T-cell (primary cell): ENCODE results near the gene BHMT2. TPM values are rescaled to one million over a fixed set of nuclear protein-coding genes. Genes with fewer than 3 reads are reported as not detected.

Source experiments
- ATAC-seq, 4 experiments: fragments of 200-7000 bp in 3 of 4; fragments of 150-1000 bp in 1 of 4; cut with Tn5 transposase; replicated peaks in 1 of 4; 1 replicate in 3 of 4; 2 replicates in 1 of 4; pipeline ENCODE4 v1.10.0; 2021; ENCODE audit warnings: moderate library complexity in 3 of 4, mild to moderate bottlenecking in 2 of 4, moderate number of reproducible peaks in 1 of 4
- CTCF ChIA-PET, 2 donors: fragments of 300-600 bp; sonication (Branson Sonifier 250); formaldehyde crosslinking; loops; one replicate each; lab custom pipeline; 2022; ENCODE audit warnings: antibody characterized with exemption in 2 of 2; lab: Charles Lee
- POLR2A ChIA-PET, 2 donors: fragments of 300-600 bp; sonication (Branson Sonifier 250); formaldehyde crosslinking; loops; one replicate each; lab custom pipeline; 2022; ENCODE audit warnings: antibody characterized with exemption in 2 of 2; lab: Charles Lee
- DNase-seq, 35 experiments: peaks; one replicate each; pipeline versions ENCODE4 v3.0.0 to v3.0.0-alpha.2; 2013 to 2023
- H3K27ac ChIP-seq: one replicate; pipeline ENCODE4 v1.5.1; 2013; ENCODE audit warnings: low read length
- H3K27me3 ChIP-seq, 2 experiments: replicated peaks in 1 of 2; 1 replicate in 1 of 2; 2 replicates in 1 of 2; pipeline versions ENCODE4 v1.6.1 to v1.7.0; 2013; ENCODE audit warnings: low read length in 1 of 2, mixed read lengths in 1 of 2; ENCODE audit not compliant: control insufficient read depth in 2 of 2, insufficient read depth in 2 of 2; ENCODE audit errors: extremely low read depth in 1 of 2
- H3K36me3 ChIP-seq, 2 donors: 1 replicate in 1 of 2; 2 replicates in 1 of 2; pipeline versions ENCODE4 v1.6.1 to v1.7.0; 2013; ENCODE audit warnings: low read length in 1 of 2; ENCODE audit not compliant: control insufficient read depth in 2 of 2, insufficient read depth in 1 of 2; ENCODE audit errors: extremely low read depth in 1 of 2
- H3K4me1 ChIP-seq, 2 experiments: 1 replicate in 1 of 2; 2 replicates in 1 of 2; pipeline versions ENCODE4 v1.6.1 to v1.7.0; 2013; ENCODE audit warnings: low read length in 2 of 2, mixed read lengths in 1 of 2; ENCODE audit not compliant: insufficient read depth in 2 of 2, control insufficient read depth in 1 of 2; ENCODE audit errors: extremely low read depth in 1 of 2
- H3K4me3 ChIP-seq, 2 donors: 1 replicate in 1 of 2; 2 replicates in 1 of 2; pipeline versions ENCODE4 v1.5.1 to v1.7.0; 2013; ENCODE audit warnings: mild to moderate bottlenecking in 2 of 2, low read length in 1 of 2, moderate library complexity in 1 of 2; ENCODE audit not compliant: control insufficient read depth in 1 of 2; ENCODE audit errors: extremely low read depth in 1 of 2
- H3K9me3 ChIP-seq: 2 replicates; pipeline ENCODE4 v1.7.0; 2013
- H3K27ac Mint-ChIP-seq, 2 donors: one replicate each; pipeline ENCODE4 v1.8.0; 2020 to 2021; ENCODE audit warnings: mild to moderate bottlenecking in 2 of 2, mixed read lengths in 2 of 2
- H3K27me3 Mint-ChIP-seq, 2 donors: one replicate each; pipeline ENCODE4 v1.8.0; 2021 to 2022; ENCODE audit warnings: mixed read lengths in 2 of 2
- H3K36me3 Mint-ChIP-seq: one replicate; pipeline ENCODE4 v1.8.0; 2021; ENCODE audit warnings: mixed read lengths
- H3K4me1 Mint-ChIP-seq, 3 donors: one replicate each; pipeline ENCODE4 v1.8.0; 2020 to 2022; ENCODE audit warnings: mixed read lengths in 3 of 3, mild to moderate bottlenecking in 1 of 3
- H3K4me3 Mint-ChIP-seq, 3 donors: one replicate each; pipeline ENCODE4 v1.8.0; 2020 to 2022; ENCODE audit warnings: mild to moderate bottlenecking in 3 of 3, mixed read lengths in 3 of 3, moderate library complexity in 3 of 3
- H3K9me3 Mint-ChIP-seq, 3 donors: one replicate each; pipeline ENCODE4 v1.8.0; 2020 to 2022; ENCODE audit warnings: mixed read lengths in 3 of 3
- WGBS: methylation state at CpG from one replicate; pipeline ENCODE4 v1.1.5; 2013; ENCODE audit warnings: missing lambda C conversion rate; ENCODE audit not compliant: insufficient coverage; 5-methylcytosine and 5-hydroxymethylcytosine counted together
- total RNA-seq, 35 experiments: library from RNA in 6 of 35; stranded (reverse) in 6 of 35; fragments of 120-200 nt in 1 of 35; gene quantifications; one replicate each; pipeline versions ENCODE4 v1.2.1 to v1.2.4 and lab custom pipeline; 2013 to 2026

Gene BHMT2
- total RNA-seq, 5 donors from 2014 or later (not counting 1 experiment from before 2014, with no cell fraction given): 0.19 to 0.38 TPM; not detected in 3

- peaks cover 0 to 3% of the 10 kb centered on the region in 2 experiments for H3K27me3 ChIP-seq
- 100% methylated on average over 1 of the region's 3 CpGs for WGBS
- H3K9me3 ChIP-seq: no peaks in the 10 kb centered on the region
- POLR2A ChIA-PET: no interaction called here
- DNase-seq (no peak), ATAC-seq (no peak)
- no peak overlapping the region for H3K4me3 Mint-ChIP-seq
- peaks cover 0 to 3% of the 10 kb centered on the region in 2 donors for H3K27me3 Mint-ChIP-seq
- CTCF ChIA-PET: interaction anchor here (1.4 to 1.5 kb wide), 2 partner anchors 10 kb away, joined by 5 to 7 read pairs; no protein-coding TSS in a partner anchor
- H3K4me3 ChIP-seq: no peak overlapping the region
- no peaks in the 10 kb centered on the region for H3K4me1 ChIP-seq
- H3K9me3 Mint-ChIP-seq: no peaks in the 10 kb centered on the region
- no peak overlapping the region for H3K27ac Mint-ChIP-seq
- H3K36me3 Mint-ChIP-seq: no peaks in the 10 kb centered on the region
- no peaks in the 10 kb centered on the region for H3K36me3 ChIP-seq
- no peaks in the 10 kb centered on the region for H3K4me1 Mint-ChIP-seq
- H3K27ac ChIP-seq: no peak overlapping the region
Observed at GRCh38 chr5:79035237-79035636, 34.3 kb upstream of the BHMT2 start.

- H3K4me3 Mint-ChIP-seq: no peak overlapping the region
- DNase-seq (no peak), ATAC-seq (no peak)
- Histone ChIP-seq H3K4me3 (no peak overlapping the region), H3K27me3 (peaks cover 0 to 3% of the 10 kb centered on the region in 2 experiments), H3K36me3 (no peaks in the 10 kb centered on the region), H3K9me3 (no peaks in the 10 kb centered on the region), H3K4me1 (no peaks in the 10 kb centered on the region), H3K27ac (no peak overlapping the region)
- peaks cover 0 to 3% of the 10 kb centered on the region in 2 donors for H3K27me3 Mint-ChIP-seq
- no peaks in the 10 kb centered on the region for H3K4me1 Mint-ChIP-seq
- ChIA-PET POLR2A (no interaction called here), CTCF (no interaction called here)
- WGBS: no CpG with 5 or more reads among the region's 2 CpGs
- H3K27ac Mint-ChIP-seq: no peak overlapping the region
- H3K9me3 Mint-ChIP-seq: no peaks in the 10 kb centered on the region
- H3K36me3 Mint-ChIP-seq: no peaks in the 10 kb centered on the region
Observed at GRCh38 chr5:79036769-79037168, 32.8 kb upstream of the BHMT2 start.

GRCh38 chr5:79042188-79042587 lies 27.4 kb upstream of the BHMT2 start:
- 83% methylated on average over 2 of the region's 3 CpGs for WGBS
- Histone ChIP-seq H3K27me3 (no peaks in the 10 kb centered on the region), H3K27ac (no peak overlapping the region), H3K36me3 (no peaks in the 10 kb centered on the region), H3K9me3 (no peaks in the 10 kb centered on the region), H3K4me3 (no peak overlapping the region), H3K4me1 (no peaks in the 10 kb centered on the region)
- DNase-seq (no peak), ATAC-seq (no peak)
- no peaks in the 10 kb centered on the region for H3K36me3 Mint-ChIP-seq
- H3K9me3 Mint-ChIP-seq: no peaks in the 10 kb centered on the region
- H3K4me3 Mint-ChIP-seq: no peak overlapping the region
- H3K27me3 Mint-ChIP-seq: peaks cover 4 to 8% of the 10 kb centered on the region in 2 donors
- ChIA-PET POLR2A (no interaction called here), CTCF (interaction anchor here in 1 of 2 donors (2.0 kb wide), 1 partner anchor 17 kb away, joined by 5 read pairs; no protein-coding TSS in a partner anchor)
- no peak overlapping the region for H3K27ac Mint-ChIP-seq
- no peaks in the 10 kb centered on the region for H3K4me1 Mint-ChIP-seq

- H3K9me3 ChIP-seq: no peaks in the 10 kb centered on the region
- H3K36me3 ChIP-seq: no peaks in the 10 kb centered on the region
- no peaks in the 10 kb centered on the region for H3K4me1 ChIP-seq
- DNase-seq (no peak), ATAC-seq (no peak)
- no peak overlapping the region for H3K27ac Mint-ChIP-seq
- H3K4me3 Mint-ChIP-seq: no peak overlapping the region
- H3K4me3 ChIP-seq: no peak overlapping the region
- ChIA-PET POLR2A (no interaction called here), CTCF (interaction anchor here in 1 of 2 donors (0.7 kb wide), 1 partner anchor 56 kb away, joined by 3 read pairs; no protein-coding TSS in a partner anchor)
- H3K27me3 ChIP-seq: no peaks in the 10 kb centered on the region
- H3K36me3 Mint-ChIP-seq: no peaks in the 10 kb centered on the region
- no peaks in the 10 kb centered on the region for H3K4me1 Mint-ChIP-seq
- H3K27ac ChIP-seq: no peak overlapping the region
- peaks cover 0 to 3% (median 2%) of the 10 kb centered on the region in 3 donors for H3K9me3 Mint-ChIP-seq
- no CpG with 5 or more reads among the region's 3 CpGs for WGBS
- H3K27me3 Mint-ChIP-seq: peaks cover 7 to 14% of the 10 kb centered on the region in 2 donors
Observed at GRCh38 chr5:79047199-79047598, 22.4 kb upstream of the BHMT2 start.

- no peaks in the 10 kb centered on the region for H3K9me3 ChIP-seq
- H3K4me3 ChIP-seq: no peak overlapping the region
- ATAC-seq: no peak
- H3K36me3 ChIP-seq: no peaks in the 10 kb centered on the region
- H3K27me3 ChIP-seq: no peaks in the 10 kb centered on the region
- H3K27ac ChIP-seq: no peak overlapping the region
- H3K9me3 Mint-ChIP-seq: peaks cover 0 to 4% (median 2%) of the 10 kb centered on the region in 3 donors
- ChIA-PET POLR2A (no interaction called here), CTCF (no interaction called here)
- no peaks in the 10 kb centered on the region for H3K4me1 Mint-ChIP-seq
- H3K4me3 Mint-ChIP-seq: no peak overlapping the region
- DNase-seq: no peak
- H3K27me3 Mint-ChIP-seq: peaks cover 7 to 16% of the 10 kb centered on the region in 2 donors
- H3K27ac Mint-ChIP-seq: no peak overlapping the region
- H3K4me1 ChIP-seq: no peaks in the 10 kb centered on the region
- no peaks in the 10 kb centered on the region for H3K36me3 Mint-ChIP-seq
Observed at GRCh38 chr5:79048437-79048836, 21.1 kb upstream of the BHMT2 start.

GRCh38 chr5:79050498-79050897 lies 19.1 kb upstream of the BHMT2 start:
- Histone ChIP-seq H3K4me3 (no peak overlapping the region), H3K4me1 (no peaks in the 10 kb centered on the region), H3K27me3 (no peaks in the 10 kb centered on the region), H3K27ac (no peak overlapping the region), H3K9me3 (no peaks in the 10 kb centered on the region), H3K36me3 (no peaks in the 10 kb centered on the region)
- H3K4me3 Mint-ChIP-seq: no peak overlapping the region
- H3K27ac Mint-ChIP-seq: no peak overlapping the region
- CTCF ChIA-PET: interaction anchor here in 1 of 2 donors (0.6 to 0.7 kb wide), 2 partner anchors 136 to 410 kb away, joined by 3 read pairs; no protein-coding TSS in a partner anchor
- H3K36me3 Mint-ChIP-seq: no peaks in the 10 kb centered on the region
- WGBS: no CpG with 5 or more reads among the region's 3 CpGs
- peaks cover 14 to 16% of the 10 kb centered on the region in 2 donors for H3K27me3 Mint-ChIP-seq
- peaks cover 0 to 4% (median 2%) of the 10 kb centered on the region in 3 donors for H3K9me3 Mint-ChIP-seq
- ATAC-seq (no peak), DNase-seq (no peak)
- no peaks in the 10 kb centered on the region for H3K4me1 Mint-ChIP-seq
- POLR2A ChIA-PET: no interaction called here
